Measurements from ENCODE around the gene EMC9. TPM values are rescaled to one million over a fixed set of nuclear protein-coding genes. Genes with fewer than 3 reads are reported as not detected.

Gene EMC9
- total RNA-seq, 3 donors from 2014 or later (not counting 1 experiment from before 2014, with no cell fraction given) = 9.3 to 12.3 (median 12.0) TPM

DNA sequence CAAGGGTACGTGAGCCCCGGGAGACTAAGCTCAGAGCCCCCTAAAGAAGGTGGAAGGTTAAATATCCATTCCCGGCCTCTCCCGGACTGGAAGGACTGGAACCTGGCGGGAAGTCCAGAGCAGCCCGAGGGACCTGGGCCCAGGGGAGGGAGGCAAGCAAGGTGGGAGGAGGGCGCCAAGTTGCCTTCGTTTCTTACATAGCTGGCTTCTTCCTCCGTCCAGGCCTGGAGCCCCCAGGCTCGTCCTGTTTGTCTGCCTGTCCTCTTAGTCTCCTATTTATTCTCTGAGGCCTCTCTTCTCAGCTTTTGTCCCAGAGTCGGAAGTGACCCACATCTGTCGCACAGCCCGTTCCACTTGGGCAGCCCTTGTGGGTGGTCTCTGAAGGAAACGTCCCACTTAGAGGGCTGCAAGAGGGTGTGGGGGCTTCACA is 46.5 kb downstream of the EMC9 start:
- Histone ChIP-seq H3K9me3 (ENCODE audit: control insufficient read depth, insufficient read depth, low read length) (no peaks in the 10 kb centered on the region), H3K4me1 (ENCODE audit: control insufficient read depth, insufficient read depth, low read length) (peaks cover 28% of the 10 kb centered on the region), H3K36me3 (ENCODE audit: control insufficient read depth, insufficient read depth, low read length) (peaks cover 7% of the 10 kb centered on the region), H3K4me3 (ENCODE audit: low read length) (peak overlapping the region; percentile 78), H3K27ac (ENCODE audit: low read length) (peak overlapping the region; percentile 90), H3K27me3 (ENCODE audit: control insufficient read depth, insufficient read depth, low read length) (no peaks in the 10 kb centered on the region)
- WGBS (ENCODE audit: insufficient coverage) = 2% methylated on average over 14 of the region's 14 CpGs
- Mint-ChIP-seq H3K9me3 (no peaks in the 10 kb centered on the region), H3K27me3 (ENCODE audit: low read depth in 2 of 2) (no peaks in the 10 kb centered on the region), H3K4me3 (peak overlapping the region; percentile 98), H3K27ac (peak overlapping the region; percentile 89 to 96), H3K36me3 (no peaks in the 10 kb centered on the region), H3K4me1 (peaks cover 20 to 38% of the 10 kb centered on the region in 2 donors)
- intact Hi-C loops (cut with micrococcal nuclease) = loop anchor here (2.0 kb wide), 1 partner anchor 14 kb away; no protein-coding TSS in a partner anchor
- ATAC-seq = peak in 1 of 3 donors; percentile 1
- DNase-seq = peak in 1 of 2 donors; percentile 40
- TF ChIP-seq, protein P1, sequence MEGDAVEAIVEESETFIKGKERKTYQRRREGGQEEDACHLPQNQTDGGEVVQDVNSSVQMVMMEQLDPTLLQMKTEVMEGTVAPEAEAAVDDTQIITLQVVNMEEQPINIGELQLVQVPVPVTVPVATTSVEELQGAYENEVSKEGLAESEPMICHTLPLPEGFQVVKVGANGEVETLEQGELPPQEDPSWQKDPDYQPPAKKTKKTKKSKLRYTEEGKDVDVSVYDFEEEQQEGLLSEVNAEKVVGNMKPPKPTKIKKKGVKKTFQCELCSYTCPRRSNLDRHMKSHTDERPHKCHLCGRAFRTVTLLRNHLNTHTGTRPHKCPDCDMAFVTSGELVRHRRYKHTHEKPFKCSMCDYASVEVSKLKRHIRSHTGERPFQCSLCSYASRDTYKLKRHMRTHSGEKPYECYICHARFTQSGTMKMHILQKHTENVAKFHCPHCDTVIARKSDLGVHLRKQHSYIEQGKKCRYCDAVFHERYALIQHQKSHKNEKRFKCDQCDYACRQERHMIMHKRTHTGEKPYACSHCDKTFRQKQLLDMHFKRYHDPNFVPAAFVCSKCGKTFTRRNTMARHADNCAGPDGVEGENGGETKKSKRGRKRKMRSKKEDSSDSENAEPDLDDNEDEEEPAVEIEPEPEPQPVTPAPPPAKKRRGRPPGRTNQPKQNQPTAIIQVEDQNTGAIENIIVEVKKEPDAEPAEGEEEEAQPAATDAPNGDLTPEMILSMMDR (IDR thresholded peaks at IDR 0.05) = no peak

DNA sequence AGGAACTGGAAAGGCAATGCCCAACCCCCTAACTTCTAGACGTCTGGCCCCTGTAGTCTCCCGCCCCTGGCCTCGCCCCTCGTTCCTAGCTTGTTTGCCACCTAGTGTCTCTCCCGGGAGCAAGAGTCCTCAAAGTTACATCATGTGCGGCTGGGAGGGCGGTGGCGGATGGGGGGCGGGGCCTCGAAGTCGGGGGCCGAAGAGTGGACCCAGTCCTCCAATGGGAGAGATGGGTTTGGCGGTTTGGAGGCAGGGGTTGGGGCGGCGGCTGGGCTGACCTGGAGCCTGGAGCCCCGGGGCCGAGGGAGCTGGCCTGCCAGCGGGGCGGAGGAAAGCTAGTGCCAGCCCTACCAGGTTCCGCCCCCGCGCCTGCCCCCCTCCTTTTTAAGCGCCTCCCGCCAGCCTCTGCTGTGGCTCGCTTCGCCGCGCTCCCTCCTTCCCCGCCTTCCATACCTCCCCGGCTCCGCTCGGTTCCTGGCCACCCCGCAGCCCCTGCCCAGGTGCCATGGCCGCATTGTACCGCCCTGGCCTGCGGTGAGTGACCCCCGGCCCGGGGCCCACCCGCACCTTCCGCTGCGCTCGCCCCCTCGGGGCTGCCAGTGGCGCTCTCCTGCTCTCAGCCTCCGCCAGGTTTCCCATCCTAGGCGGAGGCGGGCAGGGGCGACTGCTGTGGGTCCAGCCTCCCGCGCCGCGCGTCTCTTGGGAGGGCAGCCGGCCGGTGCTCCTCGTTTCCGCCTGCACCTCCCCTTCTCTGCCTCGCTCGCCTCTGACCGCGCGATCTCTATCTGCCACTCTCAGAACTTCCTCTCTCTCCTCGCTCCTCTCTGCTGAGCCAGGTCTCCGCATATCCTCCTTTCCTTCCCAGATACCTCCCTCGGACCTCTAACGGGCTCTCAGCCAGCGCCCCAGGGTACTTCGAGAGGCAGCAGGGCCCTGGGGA is 47.2 kb downstream of the EMC9 start, which contains the start of gene PCK2:
Gene PCK2 (plus strand): TSS at position 411 of the 940 bp plus-strand sequence. CDS start 95 bp downstream, at position 506.
- whole genome bisulfite sequencing (ENCODE audit: insufficient coverage) = under 1% methylated on average over 68 of the region's 68 CpGs
- H3K27me3 Mint-ChIP-seq (ENCODE audit: low read depth in 2 of 2) = no peaks in the 10 kb centered on the region
- TF ChIP-seq, protein P1 (IDR thresholded peaks at IDR 0.05) = no peak
- H3K9me3 ChIP-seq (ENCODE audit: control insufficient read depth, insufficient read depth, low read length) = no peaks in the 10 kb centered on the region
- peak within 1 kb of the TSS; percentile 90 for H3K27ac ChIP-seq (ENCODE audit: low read length)
- peaks cover 28% of the 10 kb centered on the region for H3K4me1 ChIP-seq (ENCODE audit: control insufficient read depth, insufficient read depth, low read length)
- H3K4me3 ChIP-seq (ENCODE audit: low read length) = peak within 1 kb of the TSS; percentile 78
- peaks cover 3% of the 10 kb centered on the region for H3K36me3 ChIP-seq (ENCODE audit: control insufficient read depth, insufficient read depth, low read length)
- peak within 1 kb of the TSS; percentile 98 for H3K4me3 Mint-ChIP-seq
- intact Hi-C loops (cut with micrococcal nuclease) = loop anchor here (2.0 kb wide), 1 partner anchor 15 kb away; no protein-coding TSS in a partner anchor
- no peaks in the 10 kb centered on the region for H3K9me3 Mint-ChIP-seq
- peak; percentile 62 to 77 for DNase-seq
- H3K27me3 ChIP-seq (ENCODE audit: control insufficient read depth, insufficient read depth, low read length) = no peaks in the 10 kb centered on the region
- H3K4me1 Mint-ChIP-seq = peaks cover 20 to 38% of the 10 kb centered on the region in 2 donors
- no peaks in the 10 kb centered on the region for H3K36me3 Mint-ChIP-seq
- peak within 1 kb of the TSS; percentile 89 to 96 for H3K27ac Mint-ChIP-seq
- peak; percentile 79 to 82 (median 79) for ATAC-seq

DNA sequence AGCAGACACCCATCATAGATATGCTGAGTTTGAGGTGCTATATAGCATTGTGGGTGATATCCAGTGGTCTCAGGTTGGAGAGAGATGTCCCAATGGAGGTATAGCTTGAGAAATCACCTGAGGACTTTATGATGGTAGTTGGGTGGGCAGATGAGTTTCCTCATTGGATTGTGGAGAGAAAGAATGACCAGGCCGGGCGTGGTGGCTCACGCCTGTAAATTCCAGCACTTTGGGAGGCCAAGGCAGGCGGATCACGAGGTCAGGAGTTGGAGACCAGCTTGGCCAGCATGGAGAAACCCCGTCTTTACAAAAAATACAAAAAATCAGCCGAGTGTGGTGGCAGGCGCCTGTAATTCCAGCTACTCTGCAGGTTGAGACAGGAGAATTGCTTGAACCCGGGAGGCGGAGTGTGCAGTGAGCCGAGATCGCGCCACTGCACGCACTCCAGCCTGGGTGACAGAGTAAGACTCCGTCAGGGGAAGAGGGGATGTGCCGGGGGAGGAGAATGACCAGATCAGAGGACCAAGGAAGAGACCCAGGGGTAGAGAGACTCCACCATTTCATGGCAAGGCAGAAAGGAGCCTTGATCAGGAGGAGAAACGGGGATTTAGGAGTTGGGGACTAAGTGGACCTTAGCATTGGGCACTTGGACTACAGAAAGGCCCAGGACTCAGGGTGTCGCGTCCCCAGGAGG is 48.0 kb downstream of the EMC9 start:
- Mint-ChIP-seq H3K4me3 (peak overlapping the region; percentile 98), H3K4me1 (peaks cover 20 to 38% of the 10 kb centered on the region in 2 donors), H3K36me3 (no peaks in the 10 kb centered on the region), H3K9me3 (no peaks in the 10 kb centered on the region), H3K27me3 (ENCODE audit: low read depth in 2 of 2) (no peaks in the 10 kb centered on the region), H3K27ac (peak overlapping the region; percentile 79 to 96)
- DNase-seq (no peak), ATAC-seq (no peak)
- no peaks in the 10 kb centered on the region for H3K27me3 ChIP-seq (ENCODE audit: control insufficient read depth, insufficient read depth, low read length)
- H3K4me3 ChIP-seq (ENCODE audit: low read length) = peak overlapping the region; percentile 78
- intact Hi-C loops (cut with micrococcal nuclease) = no loop called here
- H3K4me1 ChIP-seq (ENCODE audit: control insufficient read depth, insufficient read depth, low read length) = peaks cover 28% of the 10 kb centered on the region
- H3K27ac ChIP-seq (ENCODE audit: low read length) = peak overlapping the region; percentile 90
- peaks cover 3% of the 10 kb centered on the region for H3K36me3 ChIP-seq (ENCODE audit: control insufficient read depth, insufficient read depth, low read length)
- TF ChIP-seq, protein P1 (IDR thresholded peaks at IDR 0.05) = no peak
- no peaks in the 10 kb centered on the region for H3K9me3 ChIP-seq (ENCODE audit: control insufficient read depth, insufficient read depth, low read length)
- WGBS (ENCODE audit: insufficient coverage) = 90% methylated on average over 19 of the region's 19 CpGs
